HepG2 (cell line): ENCODE data around the gene ARVCF. TPM values are rescaled to one million over a fixed set of nuclear protein-coding genes. Genes with fewer than 3 reads are reported as not detected.

Source experiments
- ARNTL ChIP-seq: sonication (generic); formaldehyde crosslinking; IDR thresholded peaks from 2 replicates; pipeline ENCODE4 v1.4.0; 2020; ENCODE audit warnings: mild to moderate bottlenecking, missing genetic modification reagents
- ATF7-NPFF ChIP-seq: sonication (generic); formaldehyde crosslinking; IDR thresholded peaks from 2 replicates; pipeline ENCODE4 v1.8.1; 2023; ENCODE audit warnings: mild to moderate bottlenecking, low read depth, missing genetic modification reagents, moderate library complexity
- CHD4 ChIP-seq: fragments of 200-600 bp; sonication (generic); IDR thresholded peaks from 2 replicates; pipeline ENCODE4 v1.7.0; 2017; ENCODE audit warnings: mild to moderate bottlenecking, low read length, borderline replicate concordance
- HNF4A ChIP-seq: sonication (generic); formaldehyde crosslinking; IDR thresholded peaks from 2 replicates; pipeline ENCODE4 v1.4.0; 2020; ENCODE audit warnings: missing genetic modification reagents
- KLF9 ChIP-seq: IDR thresholded peaks from 2 replicates; pipeline ENCODE4 v1.6.1; 2016; ENCODE audit warnings: low read depth
- SRSF9 ChIP-seq: fragments of 200-400 bp; formaldehyde crosslinking; IDR thresholded peaks from 2 replicates; pipeline ENCODE4 v1.6.1; 2018; ENCODE audit warnings: borderline replicate concordance, mild to moderate bottlenecking, low read depth, low read length; ENCODE audit not compliant: insufficient read depth, poor library complexity, severe bottlenecking
- ZNF749 ChIP-seq: sonication (generic); formaldehyde crosslinking; IDR thresholded peaks from 2 replicates; pipeline ENCODE4 v1.8.0; 2022; ENCODE audit warnings: mild to moderate bottlenecking, missing genetic modification reagents, moderate library complexity, borderline replicate concordance
- polyA plus RNA-seq, 8 experiments: library from polyadenylated mRNA; depleted of rRNA in 3 of 8; stranded (reverse) in 7 of 8; unstranded in 1 of 8; fragments of >200 nt; fragmentation: Illumina TruSeq in 4 of 8; extraction: Trizol in 4 of 8; gene quantifications; 2 replicates each; pipeline versions ENCODE4 v1.2.1 to v1.2.3, GENCODE V29; 2011 to 2016; ENCODE audit warnings: low read depth in 4 of 8, missing spikeins in 1 of 8, mixed read lengths in 1 of 8; ENCODE audit not compliant: insufficient read depth in 1 of 8
- total RNA-seq, 5 experiments: library from RNA; depleted of rRNA; stranded (reverse); fragments of >200 nt; fragmentation: Illumina TruSeq; extraction: Trizol; gene quantifications; 2 replicates each; pipeline ENCODE4 v1.2.3, GENCODE V29; 2016; ENCODE audit warnings: low read depth in 1 of 5
- TF ChIP-seq, protein P1 (sequence below): sonication (generic); formaldehyde crosslinking; IDR thresholded peaks from 2 replicates; pipeline ENCODE4 v1.4.0; 2020; ENCODE audit warnings: missing genetic modification reagents
- TF ChIP-seq, protein P2 (sequence below): sonication (generic); formaldehyde crosslinking; conservative IDR thresholded peaks from 2 replicates; pipeline ENCODE4 v1.4.0; 2020; ENCODE audit warnings: mild to moderate bottlenecking, missing genetic modification reagents, moderate library complexity
- TF ChIP-seq, protein P3 (sequence below): IDR thresholded peaks from 2 replicates; pipeline ENCODE4 v1.6.1; 2016; ENCODE audit warnings: low read depth, control low read depth
- TF ChIP-seq, protein P4 (sequence below): sonication (generic); formaldehyde crosslinking; IDR thresholded peaks from 2 replicates; pipeline ENCODE4 v1.5.0; 2020; ENCODE audit warnings: mild to moderate bottlenecking, missing genetic modification reagents, moderate library complexity

The ARVCF gene
- total and polyA plus RNA-seq, 2 of the 13 experiments (the other 11 are each of a cell fraction or from before 2014, with no cell fraction given) = 16.4 to 17.7 TPM

DNA sequence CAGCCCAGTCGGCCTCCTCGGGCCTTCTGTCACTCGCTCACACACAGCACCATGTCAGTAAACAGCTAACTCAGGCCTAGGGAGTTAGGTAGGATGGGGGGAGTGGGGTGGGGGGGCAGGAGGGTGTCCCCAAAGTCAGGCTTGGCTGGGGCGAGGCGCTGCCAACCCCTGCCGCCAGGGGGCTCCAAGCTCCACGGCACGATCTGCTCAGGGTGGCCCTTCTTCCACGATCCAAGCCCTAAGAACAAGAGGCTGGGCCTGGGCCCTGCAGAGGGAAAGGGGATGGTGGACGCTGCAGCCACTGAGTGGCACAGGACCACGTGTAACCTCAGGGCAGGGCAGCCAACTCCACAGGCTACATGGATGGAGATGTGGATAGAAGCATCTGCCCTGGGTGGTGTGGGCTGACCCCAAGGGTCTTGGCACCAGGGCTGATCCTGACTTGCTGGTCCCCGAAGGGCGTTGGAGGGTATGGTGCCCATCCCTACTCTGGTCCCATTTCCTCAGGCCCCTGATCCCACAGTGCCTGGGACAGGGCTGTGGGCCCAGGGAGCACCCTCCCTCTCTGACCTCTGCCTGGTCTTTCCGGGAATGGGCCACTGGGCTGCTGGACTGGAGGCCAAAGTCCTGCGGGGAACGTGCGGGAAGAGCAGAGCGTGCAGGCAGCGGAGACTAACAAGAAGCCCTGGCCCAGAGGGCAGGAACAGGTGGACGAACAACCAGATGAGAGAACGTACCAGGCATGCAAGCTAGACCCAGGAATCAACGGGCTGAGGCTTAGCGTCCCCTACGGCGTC lies 45.9 kb downstream of the ARVCF start (continued):
- no peak for TF ChIP-seq CHD4
- 0 out of 2 replicates have a peak, but pooled peaks have one; percentile 18 for TF ChIP-seq ATF7-NPFF (CRISPR knock-in tag)
- TF ChIP-seq SRSF9 = no peak
- TF ChIP-seq, protein P1, sequence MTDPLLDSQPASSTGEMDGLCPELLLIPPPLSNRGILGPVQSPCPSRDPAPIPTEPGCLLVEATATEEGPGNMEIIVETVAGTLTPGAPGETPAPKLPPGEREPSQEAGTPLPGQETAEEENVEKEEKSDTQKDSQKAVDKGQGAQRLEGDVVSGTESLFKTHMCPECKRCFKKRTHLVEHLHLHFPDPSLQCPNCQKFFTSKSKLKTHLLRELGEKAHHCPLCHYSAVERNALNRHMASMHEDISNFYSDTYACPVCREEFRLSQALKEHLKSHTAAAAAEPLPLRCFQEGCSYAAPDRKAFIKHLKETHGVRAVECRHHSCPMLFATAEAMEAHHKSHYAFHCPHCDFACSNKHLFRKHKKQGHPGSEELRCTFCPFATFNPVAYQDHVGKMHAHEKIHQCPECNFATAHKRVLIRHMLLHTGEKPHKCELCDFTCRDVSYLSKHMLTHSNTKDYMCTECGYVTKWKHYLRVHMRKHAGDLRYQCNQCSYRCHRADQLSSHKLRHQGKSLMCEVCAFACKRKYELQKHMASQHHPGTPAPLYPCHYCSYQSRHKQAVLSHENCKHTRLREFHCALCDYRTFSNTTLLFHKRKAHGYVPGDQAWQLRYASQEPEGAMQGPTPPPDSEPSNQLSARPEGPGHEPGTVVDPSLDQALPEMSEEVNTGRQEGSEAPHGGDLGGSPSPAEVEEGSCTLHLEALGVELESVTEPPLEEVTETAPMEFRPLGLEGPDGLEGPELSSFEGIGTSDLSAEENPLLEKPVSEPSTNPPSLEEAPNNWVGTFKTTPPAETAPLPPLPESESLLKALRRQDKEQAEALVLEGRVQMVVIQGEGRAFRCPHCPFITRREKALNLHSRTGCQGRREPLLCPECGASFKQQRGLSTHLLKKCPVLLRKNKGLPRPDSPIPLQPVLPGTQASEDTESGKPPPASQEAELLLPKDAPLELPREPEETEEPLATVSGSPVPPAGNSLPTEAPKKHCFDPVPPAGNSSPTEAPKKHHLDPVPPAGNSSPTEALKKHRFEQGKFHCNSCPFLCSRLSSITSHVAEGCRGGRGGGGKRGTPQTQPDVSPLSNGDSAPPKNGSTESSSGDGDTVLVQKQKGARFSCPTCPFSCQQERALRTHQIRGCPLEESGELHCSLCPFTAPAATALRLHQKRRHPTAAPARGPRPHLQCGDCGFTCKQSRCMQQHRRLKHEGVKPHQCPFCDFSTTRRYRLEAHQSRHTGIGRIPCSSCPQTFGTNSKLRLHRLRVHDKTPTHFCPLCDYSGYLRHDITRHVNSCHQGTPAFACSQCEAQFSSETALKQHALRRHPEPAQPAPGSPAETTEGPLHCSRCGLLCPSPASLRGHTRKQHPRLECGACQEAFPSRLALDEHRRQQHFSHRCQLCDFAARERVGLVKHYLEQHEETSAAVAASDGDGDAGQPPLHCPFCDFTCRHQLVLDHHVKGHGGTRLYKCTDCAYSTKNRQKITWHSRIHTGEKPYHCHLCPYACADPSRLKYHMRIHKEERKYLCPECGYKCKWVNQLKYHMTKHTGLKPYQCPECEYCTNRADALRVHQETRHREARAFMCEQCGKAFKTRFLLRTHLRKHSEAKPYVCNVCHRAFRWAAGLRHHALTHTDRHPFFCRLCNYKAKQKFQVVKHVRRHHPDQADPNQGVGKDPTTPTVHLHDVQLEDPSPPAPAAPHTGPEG (CRISPR knock-in tag) = no peak
- TF ChIP-seq, protein P2, sequence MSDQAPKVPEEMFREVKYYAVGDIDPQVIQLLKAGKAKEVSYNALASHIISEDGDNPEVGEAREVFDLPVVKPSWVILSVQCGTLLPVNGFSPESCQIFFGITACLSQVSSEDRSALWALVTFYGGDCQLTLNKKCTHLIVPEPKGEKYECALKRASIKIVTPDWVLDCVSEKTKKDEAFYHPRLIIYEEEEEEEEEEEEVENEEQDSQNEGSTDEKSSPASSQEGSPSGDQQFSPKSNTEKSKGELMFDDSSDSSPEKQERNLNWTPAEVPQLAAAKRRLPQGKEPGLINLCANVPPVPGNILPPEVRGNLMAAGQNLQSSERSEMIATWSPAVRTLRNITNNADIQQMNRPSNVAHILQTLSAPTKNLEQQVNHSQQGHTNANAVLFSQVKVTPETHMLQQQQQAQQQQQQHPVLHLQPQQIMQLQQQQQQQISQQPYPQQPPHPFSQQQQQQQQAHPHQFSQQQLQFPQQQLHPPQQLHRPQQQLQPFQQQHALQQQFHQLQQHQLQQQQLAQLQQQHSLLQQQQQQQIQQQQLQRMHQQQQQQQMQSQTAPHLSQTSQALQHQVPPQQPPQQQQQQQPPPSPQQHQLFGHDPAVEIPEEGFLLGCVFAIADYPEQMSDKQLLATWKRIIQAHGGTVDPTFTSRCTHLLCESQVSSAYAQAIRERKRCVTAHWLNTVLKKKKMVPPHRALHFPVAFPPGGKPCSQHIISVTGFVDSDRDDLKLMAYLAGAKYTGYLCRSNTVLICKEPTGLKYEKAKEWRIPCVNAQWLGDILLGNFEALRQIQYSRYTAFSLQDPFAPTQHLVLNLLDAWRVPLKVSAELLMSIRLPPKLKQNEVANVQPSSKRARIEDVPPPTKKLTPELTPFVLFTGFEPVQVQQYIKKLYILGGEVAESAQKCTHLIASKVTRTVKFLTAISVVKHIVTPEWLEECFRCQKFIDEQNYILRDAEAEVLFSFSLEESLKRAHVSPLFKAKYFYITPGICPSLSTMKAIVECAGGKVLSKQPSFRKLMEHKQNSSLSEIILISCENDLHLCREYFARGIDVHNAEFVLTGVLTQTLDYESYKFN (CRISPR knock-in tag) = peak; percentile 95
- TF ChIP-seq, protein P3, sequence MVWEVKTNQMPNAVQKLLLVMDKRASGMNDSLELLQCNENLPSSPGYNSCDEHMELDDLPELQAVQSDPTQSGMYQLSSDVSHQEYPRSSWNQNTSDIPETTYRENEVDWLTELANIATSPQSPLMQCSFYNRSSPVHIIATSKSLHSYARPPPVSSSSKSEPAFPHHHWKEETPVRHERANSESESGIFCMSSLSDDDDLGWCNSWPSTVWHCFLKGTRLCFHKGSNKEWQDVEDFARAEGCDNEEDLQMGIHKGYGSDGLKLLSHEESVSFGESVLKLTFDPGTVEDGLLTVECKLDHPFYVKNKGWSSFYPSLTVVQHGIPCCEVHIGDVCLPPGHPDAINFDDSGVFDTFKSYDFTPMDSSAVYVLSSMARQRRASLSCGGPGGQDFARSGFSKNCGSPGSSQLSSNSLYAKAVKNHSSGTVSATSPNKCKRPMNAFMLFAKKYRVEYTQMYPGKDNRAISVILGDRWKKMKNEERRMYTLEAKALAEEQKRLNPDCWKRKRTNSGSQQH (CRISPR knock-in tag) = peak; percentile 18; the same call in 1 of the 2 replicates
- TF ChIP-seq KLF9 (CRISPR knock-in tag) = peak; percentile 62; the same call in 1 of the 2 replicates
- 0 out of 2 replicates have a peak, but pooled peaks have one; percentile 16 for TF ChIP-seq ARNTL (CRISPR knock-in tag)
- peak; percentile 99 for TF ChIP-seq HNF4A (CRISPR knock-in tag)
- TF ChIP-seq ZNF749 (CRISPR knock-in tag) = peak; percentile 61; the same call in 1 of the 2 replicates
- TF ChIP-seq, protein P4, sequence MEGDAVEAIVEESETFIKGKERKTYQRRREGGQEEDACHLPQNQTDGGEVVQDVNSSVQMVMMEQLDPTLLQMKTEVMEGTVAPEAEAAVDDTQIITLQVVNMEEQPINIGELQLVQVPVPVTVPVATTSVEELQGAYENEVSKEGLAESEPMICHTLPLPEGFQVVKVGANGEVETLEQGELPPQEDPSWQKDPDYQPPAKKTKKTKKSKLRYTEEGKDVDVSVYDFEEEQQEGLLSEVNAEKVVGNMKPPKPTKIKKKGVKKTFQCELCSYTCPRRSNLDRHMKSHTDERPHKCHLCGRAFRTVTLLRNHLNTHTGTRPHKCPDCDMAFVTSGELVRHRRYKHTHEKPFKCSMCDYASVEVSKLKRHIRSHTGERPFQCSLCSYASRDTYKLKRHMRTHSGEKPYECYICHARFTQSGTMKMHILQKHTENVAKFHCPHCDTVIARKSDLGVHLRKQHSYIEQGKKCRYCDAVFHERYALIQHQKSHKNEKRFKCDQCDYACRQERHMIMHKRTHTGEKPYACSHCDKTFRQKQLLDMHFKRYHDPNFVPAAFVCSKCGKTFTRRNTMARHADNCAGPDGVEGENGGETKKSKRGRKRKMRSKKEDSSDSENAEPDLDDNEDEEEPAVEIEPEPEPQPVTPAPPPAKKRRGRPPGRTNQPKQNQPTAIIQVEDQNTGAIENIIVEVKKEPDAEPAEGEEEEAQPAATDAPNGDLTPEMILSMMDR = peak; percentile 94
